Pons (tissue), 1 donor: ENCODE data around the gene DLG2.

Experiments
- DNase-seq: peaks from one replicate; pipeline ENCODE4 v3.0.0-alpha.2; 2016; ENCODE audit warnings: low spot score

DLG2 gene

DNA sequence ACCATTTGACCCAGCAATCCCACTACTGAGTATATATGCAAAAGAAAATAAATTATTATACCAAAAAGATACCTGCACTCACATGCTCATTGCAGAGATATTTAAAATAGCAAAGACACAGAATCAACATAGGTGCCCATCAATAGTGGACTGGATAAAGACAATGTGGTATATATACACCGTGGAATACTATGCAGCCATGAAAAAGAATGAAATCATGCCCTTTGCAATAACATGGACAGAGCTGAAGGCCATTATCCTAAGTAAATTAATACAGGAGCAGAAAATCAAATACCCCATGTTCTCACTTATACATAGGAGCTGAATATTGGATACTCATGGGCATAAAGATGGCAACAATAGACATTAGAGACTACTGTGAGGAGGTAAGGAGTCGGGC, 68.7 kb downstream of the DLG2 start:
- DNase-seq = no peak

DNA sequence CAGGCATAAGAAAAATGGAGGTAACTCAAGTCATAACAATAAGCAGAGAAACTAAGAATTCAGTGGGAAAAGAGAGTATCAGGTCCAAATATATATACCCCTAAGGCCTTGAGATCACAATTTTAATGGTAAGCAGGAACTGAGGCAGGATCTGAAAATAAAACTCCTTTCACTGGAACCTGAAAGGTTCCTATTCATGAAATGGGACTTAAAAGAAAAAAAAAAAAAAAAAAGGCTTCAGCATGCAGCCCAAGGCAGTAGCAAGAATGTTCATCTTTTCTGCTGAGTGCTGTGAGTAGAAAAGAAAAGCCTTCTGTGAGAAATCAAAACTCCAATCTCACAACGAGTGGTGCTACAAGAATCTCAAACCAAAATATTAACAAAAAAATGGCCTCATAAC, 75.3 kb downstream of the DLG2 start:
- no peak for DNase-seq

GRCh38 chr11:85541683-85542082, 85.5 kb downstream of the DLG2 start:
- no peak for DNase-seq

GRCh38 chr11:85540635-85541205, 86.4 kb downstream of the DLG2 start:
- peak; percentile 2 for DNase-seq

GRCh38 chr11:85540181-85540580, 87.0 kb downstream of the DLG2 start:
- DNase-seq = no peak

- no peak for DNase-seq
Observed at GRCh38 chr11:85539740-85540139, 87.4 kb downstream of the DLG2 start.

DNA sequence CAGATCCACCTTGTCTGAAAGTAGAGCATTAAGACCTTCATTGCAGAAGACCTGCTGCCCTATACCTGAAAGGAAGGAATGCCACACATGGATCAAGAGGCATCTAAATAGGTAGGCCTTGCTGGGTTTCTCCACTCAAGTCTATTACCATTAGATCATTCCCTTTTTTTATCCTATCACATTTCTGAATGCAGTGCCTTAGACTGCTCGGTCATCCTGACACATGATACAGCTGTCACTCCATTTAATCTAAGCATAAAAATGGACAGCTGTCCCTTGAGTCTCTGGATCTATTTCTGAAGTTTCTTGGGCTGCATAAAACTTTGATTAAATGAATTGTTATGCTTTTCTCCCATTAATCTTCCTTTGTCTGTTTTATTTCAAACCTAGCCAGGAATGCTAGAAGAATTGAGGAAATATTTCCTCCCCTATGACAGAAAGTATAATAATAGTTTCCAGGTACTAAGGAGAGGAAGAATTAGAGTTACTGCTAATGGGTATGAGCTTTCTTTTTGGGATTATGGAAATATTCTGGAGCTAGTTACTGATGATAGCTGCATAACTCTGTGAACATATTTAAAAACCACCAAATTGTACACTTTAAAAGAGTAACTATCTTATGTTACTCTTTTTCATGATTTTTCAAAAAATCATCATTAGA, 88.0 kb downstream of the DLG2 start:
- no peak for DNase-seq

DNA sequence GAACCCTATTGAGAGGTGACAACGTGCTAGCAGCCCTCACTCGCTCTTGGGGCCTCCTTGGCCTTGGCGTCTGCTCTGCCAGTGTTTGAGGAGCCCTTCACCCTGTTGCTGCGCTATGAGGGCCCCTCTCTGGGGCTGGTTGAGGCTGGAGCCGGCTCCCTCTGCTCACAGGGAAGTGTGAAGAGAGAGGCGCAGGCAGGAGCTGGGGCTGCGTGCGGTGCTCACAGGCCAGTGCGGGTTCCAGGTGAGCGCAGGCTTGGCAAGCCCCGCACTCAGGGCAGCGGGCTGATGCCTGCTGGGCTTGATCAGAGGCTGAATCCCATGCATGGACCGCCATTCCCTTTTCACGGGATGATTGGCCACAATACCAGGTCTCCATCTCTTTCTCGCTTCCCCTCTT, 90.7 kb downstream of the DLG2 start:
- DNase-seq = no peak

GRCh38 chr11:85534806-85535205, 92.3 kb downstream of the DLG2 start:
- DNase-seq = no peak

DNA sequence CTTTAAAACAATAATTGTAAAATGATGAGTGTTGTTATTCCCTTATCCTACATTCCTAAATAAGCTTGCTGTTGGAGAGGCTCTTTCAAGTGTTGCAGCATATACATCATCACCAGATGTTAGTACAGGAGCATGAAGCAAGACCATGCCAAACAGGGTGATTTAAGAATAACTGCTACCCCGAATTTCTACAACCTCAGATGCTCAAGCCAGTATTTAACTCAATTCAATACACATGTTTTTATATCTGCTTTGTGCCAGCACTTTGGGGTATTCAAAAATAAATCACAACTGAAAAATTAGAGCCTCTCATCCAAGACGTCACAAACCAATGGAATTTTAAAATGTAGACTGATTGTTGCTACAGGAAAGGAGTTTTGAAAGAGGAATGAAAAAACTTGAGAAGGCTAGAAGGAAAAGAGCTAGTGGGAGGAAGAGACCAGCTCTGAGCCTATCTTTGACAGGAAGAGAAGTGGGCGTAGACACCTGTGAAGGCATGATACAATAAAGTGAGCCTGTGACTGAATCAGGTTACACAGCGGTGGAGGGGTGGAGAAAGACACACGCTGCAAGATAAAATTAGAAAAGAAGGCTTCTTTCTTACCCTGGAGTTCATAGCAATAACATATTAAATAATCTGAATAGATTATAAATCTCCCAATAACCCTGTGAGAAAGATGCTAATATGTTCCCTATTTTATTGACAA, 95.8 kb downstream of the DLG2 start:
- DNase-seq = no peak

GRCh38 chr11:85530634-85531033, 96.5 kb downstream of the DLG2 start:
- no peak for DNase-seq

DNA sequence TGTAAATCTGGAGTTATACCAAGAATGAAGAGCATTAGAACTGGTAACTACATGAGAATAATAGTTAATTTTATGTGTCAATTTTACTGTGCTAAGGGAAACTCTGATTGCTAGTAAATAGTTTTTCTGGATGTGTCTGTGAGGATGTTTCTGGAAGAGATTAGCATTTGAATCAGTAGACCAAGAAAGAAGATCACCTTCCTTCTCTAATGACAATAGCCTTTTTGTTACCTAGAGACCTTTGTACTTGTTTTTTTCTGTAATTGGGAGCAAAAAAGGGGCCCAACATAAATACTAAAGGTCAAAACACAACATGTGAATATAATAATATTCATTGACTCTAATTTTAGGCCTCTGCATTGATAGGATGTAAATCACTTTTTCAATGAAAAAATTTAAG, 100.6 kb downstream of the DLG2 start:
- no peak for DNase-seq

DNA sequence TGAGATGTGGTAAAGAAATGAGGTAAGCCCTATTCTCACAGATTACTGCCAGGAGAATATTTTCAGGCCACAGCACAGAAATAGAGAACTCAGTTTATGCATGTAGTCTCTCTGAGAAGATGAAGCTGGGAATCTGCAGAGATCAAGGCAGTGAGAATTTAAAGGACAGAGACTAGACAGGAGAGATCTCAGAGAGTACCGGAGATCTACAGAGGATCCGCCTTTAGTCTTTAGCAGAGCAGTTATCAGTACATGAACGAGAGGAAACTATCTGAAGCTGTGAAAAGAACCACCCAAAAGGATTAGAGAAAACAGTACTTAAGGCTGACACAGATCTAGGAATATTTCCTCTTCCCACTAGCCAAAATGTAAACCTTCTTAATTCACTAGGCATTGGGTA, 101.5 kb downstream of the DLG2 start:
- DNase-seq = no peak

DNA sequence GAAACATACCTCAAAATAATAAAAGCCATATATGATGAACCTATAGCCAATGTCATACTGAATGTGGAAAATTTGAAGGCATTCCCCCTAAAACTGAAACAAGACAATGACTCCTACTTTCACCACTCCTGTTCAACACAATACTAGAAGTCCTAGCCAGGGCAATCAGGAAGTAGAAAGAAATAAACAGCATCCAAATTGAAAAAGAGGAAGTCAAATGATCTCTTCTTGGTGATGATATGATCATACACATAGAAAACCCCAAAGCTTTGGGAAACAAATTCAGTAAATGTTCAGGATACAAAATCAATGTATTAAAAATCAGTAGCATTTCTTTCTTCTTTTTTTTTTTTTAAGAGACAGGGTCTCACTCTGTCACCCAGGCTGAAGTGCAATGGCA, 109.9 kb downstream of the DLG2 start:
- DNase-seq = no peak

GRCh38 chr11:85495918-85496317, 131.2 kb downstream of the DLG2 start:
- no peak for DNase-seq

DNA sequence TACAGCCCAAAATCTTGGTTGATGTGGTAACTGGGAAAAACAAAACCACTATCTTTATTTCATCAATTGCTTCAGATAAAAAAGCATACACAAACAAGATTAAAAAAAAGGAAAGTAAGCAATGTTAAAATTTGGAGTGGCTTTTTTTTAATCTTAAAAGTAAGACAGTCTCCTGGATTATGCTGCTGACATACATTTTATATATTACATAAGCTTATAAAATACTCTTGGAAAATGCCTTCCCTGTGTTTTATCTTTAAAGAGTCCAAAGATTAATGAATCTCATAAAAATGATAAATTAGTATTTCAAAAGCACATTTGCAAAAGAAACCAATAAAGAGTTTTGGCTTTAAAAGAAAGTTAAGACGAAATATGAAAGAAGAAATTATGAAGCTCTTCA, 132.7 kb downstream of the DLG2 start:
- peak; percentile 3 for DNase-seq

GRCh38 chr11:85485902-85486301, 141.2 kb downstream of the DLG2 start:
- no peak for DNase-seq

DNA sequence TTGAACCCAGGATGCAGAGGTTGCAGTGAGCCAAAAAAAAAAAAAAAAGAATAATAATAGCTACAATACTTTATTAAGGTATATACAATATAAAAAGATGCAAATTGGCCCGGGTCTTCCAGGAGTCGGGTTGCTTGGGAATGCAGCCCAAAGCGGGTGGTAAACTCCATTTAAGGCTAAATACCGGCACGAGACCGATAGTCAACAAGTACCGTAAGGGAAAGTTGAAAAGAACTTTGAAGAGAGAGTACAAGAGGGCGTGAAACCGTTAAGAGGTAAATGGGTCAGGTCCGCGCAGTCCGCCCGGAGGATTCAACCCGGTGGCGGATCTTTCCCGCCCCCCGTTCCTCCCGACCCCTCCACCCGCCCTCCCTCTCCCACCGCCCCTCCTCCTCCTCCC, 143.3 kb downstream of the DLG2 start:
- DNase-seq = no peak

DNA sequence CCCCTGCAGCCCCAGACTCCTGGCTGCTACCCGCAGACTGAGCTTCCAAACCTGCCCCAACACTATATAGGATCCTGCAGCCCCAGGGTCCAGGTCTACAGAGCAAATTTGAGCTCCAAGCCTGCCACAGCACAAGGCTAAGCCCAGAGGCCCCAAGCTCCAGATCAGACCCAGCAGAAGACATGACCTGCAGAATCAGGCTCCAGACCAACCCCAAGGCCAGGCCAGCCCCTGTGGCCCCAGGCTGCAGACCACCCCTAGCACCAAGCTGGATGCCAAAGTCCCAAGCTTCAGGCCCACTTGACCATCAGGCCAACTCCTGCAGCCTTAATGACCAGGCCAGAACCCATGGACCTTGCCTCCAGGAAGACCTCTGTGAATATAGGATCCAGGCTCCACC, 145.3 kb downstream of the DLG2 start:
- DNase-seq = no peak

DNA sequence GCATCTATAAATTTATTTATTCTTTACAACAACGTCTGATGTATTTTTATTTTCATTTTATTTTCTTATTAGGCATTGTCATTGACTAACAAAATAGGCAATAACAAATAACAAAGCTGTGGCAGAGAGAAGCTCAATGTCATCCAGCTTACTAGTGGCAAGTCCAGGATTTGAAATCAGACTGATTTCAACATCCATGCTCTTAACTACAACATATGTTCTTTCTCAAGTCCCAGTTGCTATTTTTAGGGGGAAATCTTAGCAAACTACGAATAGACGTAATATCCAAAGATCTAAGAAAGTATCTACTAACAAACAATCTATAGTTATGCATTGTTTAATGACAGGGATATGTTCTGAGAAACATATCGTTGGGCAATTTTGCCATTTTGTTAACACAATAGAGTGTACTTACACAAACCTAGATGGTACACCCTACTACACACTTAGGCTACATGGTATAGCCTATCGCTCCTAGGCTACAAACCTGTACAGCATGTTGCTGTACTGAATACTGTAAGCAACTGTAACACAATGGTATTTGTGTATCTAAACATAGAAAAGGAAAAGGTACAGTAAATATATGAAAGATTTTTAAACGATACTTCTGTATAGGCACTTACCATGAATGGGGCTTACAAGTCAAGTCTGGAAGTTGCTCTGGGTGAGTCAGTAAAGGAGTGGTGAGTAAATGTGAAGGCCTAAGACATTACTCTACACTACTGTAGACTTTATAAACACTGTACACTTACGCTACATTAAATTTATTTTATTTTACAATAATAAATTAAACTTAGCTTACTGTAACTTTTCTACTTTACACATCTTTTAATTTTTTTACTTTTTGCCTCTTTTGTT, 151.3 kb downstream of the DLG2 start:
- no peak for DNase-seq

DNA sequence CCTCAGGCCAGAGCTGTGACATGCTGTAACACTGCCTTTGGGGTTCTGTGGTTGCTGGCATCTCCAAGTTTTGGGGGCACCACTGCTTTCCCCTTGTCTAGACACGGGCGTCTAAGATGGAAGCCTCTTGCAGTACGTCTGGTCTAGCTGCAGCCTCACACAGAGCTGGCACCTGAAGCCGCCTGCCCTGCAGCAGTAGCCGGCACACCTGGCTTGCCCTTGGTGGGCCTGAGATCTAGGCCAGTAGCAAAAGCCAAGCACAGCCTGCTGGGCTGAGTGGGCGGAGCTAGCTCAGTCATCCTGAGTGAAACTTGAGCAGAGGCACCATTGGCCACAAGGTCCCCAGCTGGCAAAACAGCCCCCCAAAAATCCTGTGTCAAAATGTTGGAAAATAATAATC, 154.2 kb downstream of the DLG2 start:
- DNase-seq = no peak

- peak; percentile 25 for DNase-seq
Observed at GRCh38 chr11:85464283-85464682, 162.9 kb downstream of the DLG2 start.

DNA sequence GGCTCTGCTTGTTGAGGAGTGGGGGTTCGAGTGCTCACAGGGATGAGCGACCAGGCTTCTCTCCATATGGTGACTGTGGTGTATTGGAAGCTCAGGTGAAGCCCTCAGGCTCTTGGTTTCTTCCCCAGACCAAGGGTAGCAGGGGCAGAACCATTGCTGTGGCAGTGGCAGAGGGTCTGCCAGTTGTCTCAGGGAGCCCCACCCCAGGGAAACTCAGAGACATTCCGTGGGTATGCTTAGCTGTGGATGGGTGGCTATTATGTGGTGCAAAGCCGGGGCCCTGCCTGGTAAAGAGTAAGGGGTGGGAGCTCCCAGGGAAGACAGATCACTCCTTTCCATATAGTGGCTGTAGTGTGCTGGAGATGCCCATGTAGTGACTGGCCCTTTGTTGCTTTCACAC, 167.8 kb downstream of the DLG2 start:
- no peak for DNase-seq
